Erythroblast (primary cell): ENCODE results near the gene ASAP2.
A peak's percentile ranks its signal among the peaks of the same experiment; 100 is the strongest.

ENCODE experiments used
- DNase-seq, 2 experiments: peaks; one replicate each; lab custom pipeline; 2025; lab: John Stamatoyannopoulos, UW
- GATA1 ChIP-seq: IDR thresholded peaks from 2 replicates; pipeline ENCODE4 v1.6.1; 2011; ENCODE audit warnings: low read depth, mild to moderate bottlenecking, control low read depth, low read length, moderate library complexity
- POLR2A ChIP-seq: IDR thresholded peaks from 2 replicates; pipeline ENCODE4 v1.6.1; 2011; ENCODE audit warnings: mild to moderate bottlenecking, low read length

ASAP2 gene

DNA sequence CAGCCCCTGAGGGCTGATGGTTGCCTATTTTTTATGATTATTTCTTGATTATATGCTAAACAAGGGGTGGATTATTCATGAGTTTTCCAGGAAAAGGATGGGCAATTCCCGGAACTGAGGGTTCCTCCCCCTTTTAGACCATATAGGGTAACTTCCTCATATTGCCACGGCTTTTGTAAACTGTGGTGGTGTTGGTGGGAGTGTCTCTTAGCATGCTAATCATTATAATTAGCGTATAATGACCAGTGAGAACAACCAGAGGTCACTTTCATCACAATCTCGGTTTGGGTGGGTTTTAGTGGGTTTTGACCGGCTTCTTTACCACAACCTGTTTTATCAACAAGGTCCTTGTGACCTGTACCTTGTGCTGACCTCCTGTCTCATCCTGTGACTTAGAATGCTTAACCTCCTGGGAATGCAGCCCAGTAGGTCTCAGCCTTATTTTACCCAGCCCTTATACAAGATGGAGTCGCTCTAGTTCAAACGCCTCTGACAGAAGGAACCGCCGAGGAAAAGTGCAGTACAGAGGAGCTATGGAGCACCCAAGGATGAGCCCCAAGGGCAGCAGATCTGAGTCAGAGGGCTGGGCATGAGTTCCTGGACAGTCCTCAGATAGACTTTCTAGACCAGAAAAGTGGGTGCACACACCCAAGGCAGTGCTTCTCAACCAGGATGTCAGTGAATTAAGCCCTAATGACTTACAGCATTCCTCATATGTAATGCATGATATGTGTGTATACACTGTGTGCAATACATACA, 37.1 kb upstream of the ASAP2 start:
- TF ChIP-seq POLR2A (no peak), GATA1 (no peak)
- peak; percentile 7 to 12 for DNase-seq

DNA sequence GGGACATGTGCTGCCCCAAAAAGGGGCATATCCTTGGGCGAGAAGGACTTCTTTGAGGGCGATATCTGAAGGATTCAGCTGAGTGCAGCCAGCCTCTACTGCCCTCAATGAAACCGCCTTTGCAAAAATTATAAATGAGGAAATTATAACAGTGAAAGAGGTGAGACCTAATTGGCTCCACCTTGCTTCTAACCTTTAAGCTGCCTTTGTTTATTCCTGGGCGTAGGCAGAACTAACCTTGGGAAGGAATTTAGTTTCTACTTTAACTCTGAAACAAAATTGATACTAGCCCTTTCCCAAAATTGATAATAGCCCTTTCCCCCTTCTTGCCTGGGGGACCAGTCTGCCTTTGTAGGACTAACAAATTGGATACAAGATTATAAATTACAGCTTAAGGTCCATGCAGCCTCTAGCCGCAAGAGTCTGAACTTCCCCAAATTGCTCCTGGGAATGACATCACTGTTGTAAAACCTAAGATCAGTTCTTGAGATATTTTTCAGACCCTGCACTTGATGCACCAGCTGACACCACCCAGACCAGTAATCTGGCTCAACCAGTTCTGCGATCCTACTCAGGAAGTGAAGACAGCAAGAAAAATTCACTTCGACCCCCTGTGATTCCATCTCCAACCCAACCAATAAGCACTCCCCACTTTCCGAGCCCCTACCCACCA, 36.0 kb upstream of the ASAP2 start:
- TF ChIP-seq POLR2A (no peak), GATA1 (no peak)
- DNase-seq, result no peak

DNA sequence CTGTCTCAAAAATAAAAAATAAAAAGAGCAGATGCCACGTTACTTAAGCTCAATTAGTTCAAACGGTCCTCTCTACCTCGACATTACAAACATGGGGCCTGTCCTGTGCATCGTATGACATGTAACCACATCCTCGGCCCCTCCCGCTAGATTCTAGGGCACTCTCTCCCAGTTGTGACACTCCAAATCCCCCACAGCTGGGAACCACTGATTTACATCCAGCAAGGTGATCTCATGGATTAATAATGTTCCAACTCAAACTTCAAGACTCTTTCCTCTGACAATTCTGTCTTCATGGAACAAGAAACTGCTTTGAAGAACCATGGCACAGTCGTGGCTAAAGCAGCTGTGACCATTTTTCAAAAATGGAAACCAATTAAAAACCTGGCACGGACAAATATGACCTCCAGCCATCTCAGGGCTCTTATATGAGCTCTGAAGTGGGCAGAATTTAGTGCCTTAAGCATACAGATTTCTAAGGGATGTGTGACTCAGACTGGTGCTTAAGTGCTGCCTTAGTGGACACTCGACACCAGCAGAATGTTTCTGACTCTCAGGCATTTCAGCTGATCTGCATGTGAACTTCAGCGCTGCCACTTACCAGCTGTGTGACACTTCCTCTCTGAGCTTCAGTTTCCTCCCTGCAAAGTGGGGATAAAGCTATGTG, 31.7 kb upstream of the ASAP2 start:
- TF ChIP-seq POLR2A, result no peak
- no peak for TF ChIP-seq GATA1
- no peak for DNase-seq

DNA sequence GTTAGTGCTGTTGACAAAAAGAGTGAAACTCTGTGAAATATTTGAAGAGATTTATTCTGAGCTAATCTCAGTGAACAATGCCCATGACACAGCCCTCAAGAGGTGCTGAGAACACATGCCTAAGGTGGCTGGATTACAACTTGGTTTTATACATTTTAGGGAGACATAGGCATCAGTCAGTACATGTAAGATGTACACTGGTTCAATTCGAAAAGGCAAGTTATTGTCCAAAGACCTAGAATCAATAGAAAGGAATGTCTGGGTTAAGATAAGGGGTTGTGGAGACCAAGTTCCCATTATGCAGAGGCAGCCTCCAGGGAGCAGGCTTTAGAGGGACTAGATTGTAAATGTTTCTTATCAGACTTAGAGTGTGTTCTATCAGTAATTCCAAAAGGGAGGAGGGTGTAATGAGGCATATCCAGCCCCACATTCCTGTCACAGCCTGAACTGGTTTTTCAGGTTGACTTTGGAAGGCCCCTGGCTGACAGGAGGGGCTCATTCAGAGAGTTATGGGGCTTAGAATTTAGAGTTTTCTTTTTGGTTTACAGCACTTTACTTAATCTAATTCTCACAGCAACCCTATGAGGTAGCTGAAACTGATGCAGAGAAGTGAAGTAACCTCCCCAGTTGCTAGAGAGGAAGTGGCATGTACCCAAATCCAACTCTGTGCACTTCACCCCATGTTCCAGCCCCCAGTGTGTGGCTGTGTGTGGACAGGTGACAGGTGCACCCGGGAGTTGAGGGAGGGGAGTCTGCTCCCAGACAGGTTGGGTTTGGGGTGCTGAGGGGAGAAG, 28.3 kb upstream of the ASAP2 start:
- no peak for DNase-seq
- TF ChIP-seq POLR2A (no peak), GATA1 (no peak)

DNA sequence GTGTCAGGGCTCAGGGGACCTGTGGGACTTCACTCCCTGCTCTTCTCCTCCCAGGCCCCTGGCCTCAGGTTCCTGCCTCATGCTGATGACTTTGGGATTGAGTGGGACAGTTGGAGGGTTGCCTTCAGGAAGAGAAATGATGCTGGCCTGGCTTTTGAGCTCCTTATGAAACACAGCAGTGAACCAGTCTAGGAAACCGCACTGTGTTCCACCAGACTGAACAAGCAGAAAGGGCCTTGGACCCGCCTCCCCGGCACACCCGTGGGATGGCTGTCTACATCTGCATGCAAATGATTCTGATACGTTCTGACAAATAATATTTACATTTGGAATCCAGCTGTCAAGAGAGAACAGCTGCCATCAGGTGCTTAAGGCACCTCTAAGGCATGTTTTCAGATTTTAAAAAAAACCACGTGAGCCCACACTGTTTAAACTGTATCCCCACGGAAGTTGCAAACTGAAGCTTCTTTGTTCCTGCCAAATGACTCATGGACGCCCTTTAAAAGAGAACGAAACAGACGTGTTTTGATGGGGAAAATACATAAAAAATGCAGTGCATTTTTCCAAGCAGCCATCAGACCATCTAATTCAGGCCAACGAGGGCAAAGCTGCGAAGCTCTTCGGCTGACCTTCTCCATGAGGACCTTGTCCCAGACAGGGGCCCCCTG, 27.6 kb upstream of the ASAP2 start:
- TF ChIP-seq POLR2A (no peak), GATA1 (no peak)
- DNase-seq, result no peak

DNA sequence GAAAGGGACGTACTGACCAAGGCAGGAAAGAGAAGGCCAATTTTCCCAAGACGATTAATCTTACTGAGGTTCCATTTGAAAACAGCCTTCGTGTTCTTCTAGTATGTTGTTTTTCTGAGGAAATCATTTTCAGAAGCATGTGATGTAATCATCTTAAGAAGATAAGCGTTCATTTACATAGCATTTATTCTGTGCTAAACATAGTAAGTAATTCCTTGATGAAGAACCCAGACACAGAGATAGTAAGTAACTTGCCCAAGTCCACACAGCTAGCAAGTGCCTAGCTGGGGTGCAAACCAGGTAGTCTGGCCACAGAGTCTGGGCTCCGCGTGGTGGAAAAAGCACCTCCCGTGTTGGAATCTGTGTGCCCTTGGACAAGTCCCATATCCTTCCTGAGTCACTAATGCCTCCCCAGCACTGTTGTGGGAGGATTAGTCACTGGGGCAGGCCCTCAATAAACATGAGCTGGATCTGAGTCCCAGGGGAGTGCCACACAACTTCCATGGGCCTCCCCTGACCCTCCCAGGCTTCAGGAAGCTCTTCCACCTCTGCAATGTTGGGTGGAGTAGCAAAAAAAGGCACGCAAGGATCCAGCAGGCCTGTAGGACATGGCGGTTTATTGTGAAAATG, 26.9 kb upstream of the ASAP2 start:
- no peak for TF ChIP-seq GATA1
- TF ChIP-seq POLR2A, result no peak

DNA sequence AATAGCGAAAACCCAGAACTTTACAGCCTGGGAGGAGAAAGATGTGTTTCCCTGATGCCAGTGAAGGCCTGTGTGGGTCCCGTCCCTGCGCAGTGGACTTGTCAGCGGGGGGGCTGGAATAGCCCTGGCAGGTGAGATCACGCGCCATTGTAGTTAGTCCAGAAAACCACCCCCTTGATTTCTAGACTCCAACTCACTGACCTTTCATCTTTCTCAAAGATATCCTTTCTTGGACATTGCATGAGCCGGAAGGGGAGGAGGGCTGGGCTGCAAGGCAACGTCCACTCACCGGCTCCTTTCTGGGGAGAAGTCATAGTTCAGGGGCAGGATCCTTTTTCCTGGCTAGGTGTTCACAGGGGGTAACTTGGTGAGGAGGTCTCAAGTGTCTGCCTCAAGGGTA, 22.3 kb upstream of the ASAP2 start:
- TF ChIP-seq GATA1, result no peak
- TF ChIP-seq POLR2A, result no peak

More for the DNA sequence above, 26.9 kb upstream of the ASAP2 start:
- DNase-seq, result no peak

DNA sequence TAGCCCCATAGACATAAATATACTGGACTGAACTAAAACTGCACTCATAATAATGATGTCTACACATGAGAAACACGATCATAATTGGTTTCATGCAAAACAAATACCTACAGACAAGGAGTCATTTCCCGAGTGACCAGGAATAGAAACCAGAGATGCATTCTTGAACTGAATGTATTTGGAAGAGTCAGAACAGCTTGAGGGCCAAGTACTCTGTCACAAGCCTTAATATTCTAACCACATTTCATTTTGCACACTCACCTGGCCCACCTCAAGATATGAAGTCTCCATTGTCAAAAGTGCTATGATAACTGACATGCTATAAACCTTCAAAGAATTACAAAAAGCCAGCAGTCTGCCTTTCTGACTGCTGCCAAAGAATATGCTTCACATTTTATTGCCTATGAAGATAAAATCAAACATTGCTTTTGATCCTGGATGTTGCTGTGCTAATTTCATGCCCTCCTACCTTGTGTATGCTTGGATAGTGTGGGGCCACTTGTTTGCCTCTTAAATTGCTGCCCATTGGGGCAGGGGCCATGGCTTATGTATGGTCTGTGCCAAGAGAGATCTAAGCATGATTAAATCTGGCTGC, 18.9 kb upstream of the ASAP2 start:
- no peak for DNase-seq
- TF ChIP-seq POLR2A, result no peak
- TF ChIP-seq GATA1, result no peak

More for the DNA sequence above, 22.3 kb upstream of the ASAP2 start:
- DNase-seq, result no peak

DNA sequence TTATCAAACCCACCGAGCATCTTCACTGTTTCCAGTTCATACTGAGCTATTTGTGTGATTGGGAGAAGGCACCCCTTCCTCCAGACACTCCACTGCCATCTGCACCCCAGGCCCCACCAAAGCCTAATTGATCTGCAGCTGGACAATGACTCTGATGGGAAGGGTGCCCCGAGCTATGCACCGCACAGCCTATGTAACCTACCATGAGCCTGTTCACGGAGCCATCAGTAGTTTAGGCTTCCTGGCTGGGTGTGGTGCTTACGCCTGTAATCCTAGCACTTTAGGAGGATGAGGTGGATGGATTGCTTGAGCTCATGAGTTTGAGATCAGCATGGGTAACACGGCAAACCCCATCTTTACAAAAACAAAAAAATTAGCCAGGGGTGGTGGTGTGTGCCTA, 17.8 kb upstream of the ASAP2 start:
- no peak for DNase-seq
- no peak for TF ChIP-seq POLR2A
- TF ChIP-seq GATA1, result no peak

DNA sequence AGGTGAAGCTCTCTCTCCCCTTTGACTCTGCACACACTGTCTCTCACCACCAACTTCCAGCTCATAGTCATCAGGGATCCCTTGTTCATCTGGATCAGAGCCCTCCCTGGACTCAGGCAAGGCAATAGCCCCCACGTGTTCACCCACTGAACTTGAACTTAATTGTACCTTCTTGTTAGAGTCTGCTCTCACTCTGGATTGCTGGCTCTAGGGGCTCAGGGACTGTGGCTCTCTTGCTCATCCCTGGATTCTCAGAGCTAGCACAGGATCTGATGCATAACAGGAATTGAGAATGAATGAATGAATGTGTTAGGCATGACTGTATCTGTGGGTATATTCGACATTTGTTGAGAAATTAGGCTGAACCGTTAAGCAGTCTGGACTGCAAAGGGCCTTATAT, 16.7 kb upstream of the ASAP2 start:
- TF ChIP-seq POLR2A, result no peak
- no peak for TF ChIP-seq GATA1
- DNase-seq, result no peak

DNA sequence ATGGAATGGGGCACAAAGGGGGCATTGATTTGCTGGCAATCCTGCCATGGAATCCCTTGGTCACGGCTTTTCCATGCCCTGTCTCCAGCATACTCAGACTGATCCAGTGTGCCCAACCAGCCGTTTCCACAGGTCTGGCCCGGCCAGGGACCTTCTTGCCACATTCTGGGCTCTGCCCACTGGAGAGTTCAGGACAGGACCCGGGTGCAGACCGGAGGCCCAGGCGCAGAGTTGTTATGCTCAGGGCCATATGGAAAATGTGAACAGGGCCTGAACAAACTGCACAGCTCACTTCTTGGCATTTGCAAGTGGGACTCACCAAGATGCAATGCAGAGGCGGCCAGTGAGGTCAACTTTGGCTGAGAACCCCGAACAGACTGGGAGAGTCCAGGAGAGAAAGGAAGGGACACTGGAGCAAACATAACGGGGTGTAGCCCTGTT, 15.6 kb upstream of the ASAP2 start:
- no peak for DNase-seq

DNA sequence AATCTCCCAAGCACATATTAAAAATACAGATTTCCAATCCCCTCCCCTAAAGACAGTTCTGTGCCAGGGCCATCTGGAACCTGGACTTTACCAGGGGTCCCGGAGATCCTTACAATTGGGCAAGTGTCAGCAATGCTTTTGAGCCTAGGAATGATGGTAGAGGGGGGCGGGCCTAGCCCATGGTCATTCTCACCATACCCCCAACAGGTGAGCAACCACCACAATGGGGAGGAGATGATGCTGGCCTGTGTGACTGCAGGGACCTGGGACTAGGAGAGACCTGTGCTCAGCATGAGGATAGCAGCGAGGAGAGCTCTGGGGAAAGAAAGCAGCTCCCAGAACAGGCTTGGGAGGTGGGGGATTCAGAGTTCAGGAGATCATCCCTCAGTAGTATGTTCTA, 13.9 kb upstream of the ASAP2 start:
- no peak for DNase-seq
- TF ChIP-seq POLR2A, result no peak
- TF ChIP-seq GATA1, result no peak

More for the DNA sequence above, 15.6 kb upstream of the ASAP2 start:
- TF ChIP-seq POLR2A, result no peak
- TF ChIP-seq GATA1, result no peak

DNA sequence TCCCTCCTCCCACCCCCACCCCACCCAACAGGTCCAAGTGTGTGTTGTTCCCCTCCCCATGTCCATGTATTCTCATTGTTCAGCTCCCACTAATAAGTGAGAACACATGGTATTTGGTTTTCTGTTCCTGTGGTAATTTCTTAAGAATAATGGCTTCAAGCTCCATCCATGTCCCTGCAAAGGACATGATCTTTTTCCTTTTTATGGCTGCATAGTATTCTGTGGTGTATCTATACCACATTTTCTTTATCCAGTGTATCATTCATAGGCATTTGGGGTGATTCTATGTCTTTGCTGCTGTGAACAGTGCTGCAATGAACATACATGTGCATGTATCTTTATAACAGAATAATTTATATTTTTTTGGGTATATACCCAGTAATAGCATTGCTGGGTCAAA, 12.3 kb upstream of the ASAP2 start:
- DNase-seq, result no peak
- no peak for TF ChIP-seq POLR2A

DNA sequence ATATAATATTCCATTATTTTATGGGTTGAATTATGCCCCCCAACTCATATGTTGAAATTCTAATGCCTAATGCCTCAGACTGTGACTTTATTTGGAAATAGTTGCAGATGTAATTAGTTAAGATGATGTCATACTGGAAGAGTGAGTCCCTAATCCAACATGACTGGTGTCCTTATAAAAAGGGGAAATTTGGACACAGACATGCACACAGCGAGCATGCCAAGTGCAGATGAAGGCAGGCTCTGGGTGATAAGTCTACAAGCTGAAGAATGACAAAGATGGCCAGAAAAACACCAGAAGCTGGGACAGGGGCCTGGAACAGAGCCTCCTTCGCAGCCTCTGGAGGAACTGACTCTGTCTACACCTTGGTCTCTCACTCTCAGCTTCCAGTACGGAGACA, 10.0 kb upstream of the ASAP2 start:
- no peak for DNase-seq
- TF ChIP-seq POLR2A (no peak), GATA1 (no peak)
